ENCODE measurements around the gene TEX12.
"Not testable (repeated sequence)": the region's sequence is repeated elsewhere in the genome, so short reads cannot be mapped to it uniquely, and the experiment has no call there.

The TEX12 gene, protein sequence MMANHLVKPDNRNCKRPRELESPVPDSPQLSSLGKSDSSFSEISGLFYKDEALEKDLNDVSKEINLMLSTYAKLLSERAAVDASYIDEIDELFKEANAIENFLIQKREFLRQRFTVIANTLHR

DNA sequence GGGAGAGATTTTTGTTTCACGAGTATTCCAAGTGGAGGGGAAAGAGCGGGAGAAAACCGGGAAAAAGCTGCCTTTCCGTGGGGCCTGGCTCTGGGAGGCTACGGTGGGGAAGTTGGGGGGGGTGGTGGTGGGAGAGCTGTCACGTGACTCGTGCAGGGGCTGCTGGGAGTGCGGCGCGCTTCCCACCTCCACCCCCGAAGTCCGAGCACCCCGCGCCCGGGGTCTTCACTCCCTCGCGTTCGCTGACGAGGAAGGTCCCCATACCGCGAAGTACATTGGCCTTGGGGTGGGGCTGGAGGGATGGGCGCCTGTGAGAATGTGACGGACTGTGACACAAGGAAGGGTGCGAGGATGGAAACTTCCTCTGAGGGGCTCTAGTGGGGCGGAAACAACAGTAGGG, at the start of gene TEX12:
Gene TEX12, plus strand, starts transcription at position 228 of the 400 bp plus-strand sequence. CDS start 1,897 bp downstream, outside the sequence.
- DNase-seq (ENCODE audit: low spot score) (no peak), FAIRE-seq (no peak)

DNA sequence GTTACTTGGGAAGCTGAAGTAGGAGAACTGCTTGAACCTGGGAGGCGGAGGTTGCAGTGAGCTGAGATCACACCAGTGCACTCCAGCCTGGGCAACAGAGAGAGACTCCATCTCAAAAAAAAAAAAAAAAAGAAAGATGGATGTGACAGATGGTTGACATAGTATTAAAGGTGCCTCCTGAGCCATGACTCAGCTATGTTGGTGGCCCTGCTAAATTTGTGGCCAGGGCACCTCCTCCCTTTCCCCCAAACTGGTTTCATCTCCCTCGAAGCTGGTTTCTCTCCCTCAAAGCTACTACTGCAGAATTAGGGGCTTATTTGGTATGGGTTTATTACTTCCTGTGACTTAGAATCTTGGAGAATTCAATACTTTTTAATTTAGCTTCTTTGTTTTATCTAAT, 49.0 kb upstream of the TEX12 start:
- FAIRE-seq (no peak), DNase-seq (ENCODE audit: low spot score) (no peak)

DNA sequence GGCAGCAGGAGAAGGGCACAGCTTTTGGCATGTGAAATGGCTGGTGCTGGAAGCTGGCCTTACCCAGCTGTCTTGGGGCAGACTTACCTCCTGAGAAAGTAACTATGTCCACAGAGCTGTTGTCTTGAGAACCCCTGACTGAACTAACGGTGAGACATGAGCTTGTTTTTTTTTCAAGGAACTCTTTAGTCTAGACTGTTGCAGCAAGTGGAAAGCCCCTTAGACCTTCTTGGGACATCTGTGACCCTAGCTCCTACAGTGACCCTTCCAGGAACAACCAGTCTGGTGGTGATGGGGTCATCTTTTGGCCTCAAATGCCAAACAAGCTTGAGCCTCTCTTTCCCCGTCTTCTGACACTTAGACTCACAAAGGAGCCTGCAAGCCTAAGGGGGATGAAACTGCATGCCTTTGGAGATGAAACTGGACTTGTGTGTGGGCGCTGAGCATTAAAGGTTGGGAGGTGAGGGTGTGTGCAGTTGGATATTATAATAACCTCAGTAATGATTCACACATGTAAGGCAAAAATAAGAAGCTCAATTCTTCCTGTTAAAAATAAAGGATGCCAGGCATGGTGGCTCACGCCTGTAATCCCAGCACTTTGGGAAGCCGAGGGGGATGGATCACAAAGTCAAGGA, 45.1 kb upstream of the TEX12 start:
- FAIRE-seq, result no peak
- no peak for DNase-seq (ENCODE audit: low spot score)

DNA sequence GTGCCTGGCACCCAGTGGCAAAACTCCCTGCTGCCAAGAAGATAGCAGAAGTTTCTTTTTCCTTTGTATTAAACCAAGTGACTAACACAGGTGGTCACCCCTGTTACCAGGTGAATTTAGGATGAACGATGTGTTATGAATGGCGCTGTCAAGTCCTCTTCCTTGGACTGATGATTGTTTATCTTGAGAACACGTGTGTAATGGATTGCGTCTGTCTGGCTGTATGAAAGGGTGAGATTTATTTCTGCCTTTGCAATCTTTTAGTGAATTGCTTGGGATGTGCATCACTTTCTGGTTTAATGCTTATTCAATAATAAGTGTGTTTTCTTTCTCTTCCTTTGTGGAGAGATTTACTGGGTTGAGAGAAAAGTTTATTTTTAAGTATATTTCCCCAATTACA, 44.0 kb upstream of the TEX12 start:
- DNase-seq (ENCODE audit: low spot score), result no peak
- FAIRE-seq, result no peak

DNA sequence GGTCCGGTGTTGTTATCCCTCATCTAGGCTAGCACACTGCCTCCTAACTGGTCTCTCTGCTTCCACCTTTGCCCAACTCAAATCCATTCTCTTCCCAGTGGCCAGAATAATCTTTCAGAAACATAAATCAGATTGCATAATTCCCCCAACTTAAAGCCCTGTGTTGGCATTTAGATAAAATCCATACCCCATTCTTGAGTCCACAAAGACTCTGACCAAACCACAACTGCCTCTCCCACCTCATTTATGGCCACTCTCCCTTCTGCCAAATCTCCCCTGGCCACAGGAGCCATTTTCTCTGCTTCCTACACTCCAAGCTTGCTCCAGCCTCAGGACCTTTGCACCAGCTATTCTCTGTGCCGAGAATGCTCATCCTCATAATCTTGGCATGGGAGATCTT, 40.1 kb upstream of the TEX12 start:
- DNase-seq (ENCODE audit: low spot score) (no peak), FAIRE-seq (no peak)

DNA sequence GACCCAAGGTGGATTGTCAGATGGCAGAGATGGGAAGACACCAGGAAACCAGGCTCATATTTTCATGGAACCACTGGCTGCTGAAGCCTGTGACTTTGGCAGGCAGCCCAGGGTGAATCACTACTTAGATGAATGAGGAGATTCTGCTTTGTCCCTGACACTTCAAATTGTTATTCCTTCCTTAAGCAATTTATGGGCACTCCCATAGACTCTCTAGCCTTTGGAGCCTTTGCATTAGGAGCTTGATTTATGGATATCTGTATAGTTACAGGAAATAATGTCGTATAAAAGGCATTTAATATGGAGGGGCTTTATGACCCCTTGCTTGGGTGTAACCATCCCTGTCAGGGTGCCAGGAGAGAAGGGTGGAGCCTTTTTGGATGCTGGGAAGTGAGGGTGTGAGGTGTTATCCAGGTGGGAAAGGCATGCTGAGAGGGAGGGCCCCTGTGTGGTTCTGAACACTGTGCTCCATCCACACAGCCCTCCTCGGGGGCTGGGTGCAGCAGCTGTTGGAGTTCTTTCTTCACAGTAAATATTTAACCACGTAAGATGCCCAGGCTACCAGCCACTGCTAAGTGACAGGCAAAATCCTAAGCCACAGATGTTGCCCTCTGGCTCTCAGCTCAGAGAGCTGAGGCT, 38.6 kb upstream of the TEX12 start:
- DNase-seq (ENCODE audit: low spot score) (peak; percentile 71), FAIRE-seq (peak; percentile 87)

DNA sequence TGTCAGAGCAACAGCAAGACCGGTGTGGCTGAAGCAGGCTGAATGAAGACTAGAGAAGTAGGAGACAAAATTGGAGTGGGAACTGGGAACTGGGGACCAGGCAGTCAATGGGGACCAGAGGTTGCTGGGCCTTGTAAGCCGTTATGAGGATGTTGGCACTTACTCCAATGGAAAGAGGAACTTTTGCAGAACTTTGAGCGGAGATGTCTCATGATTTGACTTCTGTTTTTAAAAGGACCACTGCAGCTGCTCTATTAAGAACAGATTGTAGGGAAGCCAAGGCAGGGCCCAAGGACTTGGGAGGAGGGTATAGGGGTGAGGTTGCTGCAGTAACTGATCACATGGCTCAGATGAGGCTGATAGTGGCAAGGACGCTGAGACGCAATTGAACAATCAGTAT, 37.5 kb upstream of the TEX12 start:
- DNase-seq (ENCODE audit: low spot score), result no peak
- FAIRE-seq, result no peak

DNA sequence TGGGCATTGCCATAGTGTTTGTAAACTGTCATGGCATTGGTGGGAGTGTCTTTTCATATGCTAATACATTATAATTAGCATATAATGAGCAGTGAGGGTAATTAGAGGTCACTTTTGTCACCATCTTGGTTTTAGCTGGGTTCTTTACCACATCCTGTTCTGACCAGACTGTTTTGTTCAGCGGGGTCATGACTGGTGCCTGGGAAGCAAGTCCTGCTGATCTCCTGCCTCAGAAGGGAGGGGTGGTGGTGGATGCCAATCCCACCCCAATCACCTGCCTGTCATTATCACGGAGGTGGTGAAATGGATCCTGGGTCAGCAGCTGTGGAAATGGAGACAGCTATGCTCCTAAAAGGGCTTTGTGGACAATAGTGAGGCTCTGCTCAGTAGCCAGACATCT, 34.4 kb upstream of the TEX12 start:
- FAIRE-seq, result no peak
- DNase-seq (ENCODE audit: low spot score), result no peak

DNA sequence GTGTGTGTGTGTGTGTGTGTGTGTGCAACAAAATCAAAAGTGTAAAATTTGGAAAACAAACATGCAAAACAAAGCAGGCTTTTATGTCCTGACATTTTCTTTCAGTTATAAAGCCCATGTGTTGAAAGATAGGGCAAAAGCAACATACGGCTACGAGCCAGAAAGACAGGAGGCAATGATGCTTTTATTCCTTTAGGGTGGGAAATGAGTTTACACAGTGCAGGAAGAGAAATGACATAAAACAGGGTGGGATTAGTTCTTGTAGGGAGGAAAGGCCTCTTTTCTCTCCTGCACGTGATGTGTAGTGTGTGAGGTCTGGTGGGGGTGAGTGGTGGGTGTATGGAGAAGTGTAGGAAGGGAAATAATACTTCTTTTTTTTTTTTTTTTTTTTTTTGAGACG, 32.7 kb upstream of the TEX12 start:
- no peak for DNase-seq (ENCODE audit: low spot score)

DNA sequence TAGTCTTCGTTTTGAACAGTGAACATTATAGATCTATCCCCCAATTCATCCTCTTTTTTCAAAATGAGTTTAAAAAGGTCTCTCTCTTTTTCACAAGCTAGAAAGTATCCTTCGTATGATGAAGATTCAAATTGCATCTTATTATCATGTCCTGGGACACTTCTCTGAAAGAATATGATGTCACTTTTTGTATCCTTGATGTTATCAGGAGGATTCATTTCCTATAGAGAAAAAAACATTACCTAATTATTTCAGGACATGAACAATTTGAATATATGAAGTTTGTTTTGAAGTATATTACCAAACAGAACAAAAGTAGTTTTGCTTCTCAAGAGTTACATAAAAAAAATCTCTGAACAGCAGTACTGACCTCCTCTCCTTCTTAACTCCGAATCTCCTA, 23.6 kb upstream of the TEX12 start:
- DNase-seq (ENCODE audit: low spot score) (no peak), FAIRE-seq (no peak)

More for the DNA sequence above, 32.7 kb upstream of the TEX12 start:
- FAIRE-seq, result no peak

DNA sequence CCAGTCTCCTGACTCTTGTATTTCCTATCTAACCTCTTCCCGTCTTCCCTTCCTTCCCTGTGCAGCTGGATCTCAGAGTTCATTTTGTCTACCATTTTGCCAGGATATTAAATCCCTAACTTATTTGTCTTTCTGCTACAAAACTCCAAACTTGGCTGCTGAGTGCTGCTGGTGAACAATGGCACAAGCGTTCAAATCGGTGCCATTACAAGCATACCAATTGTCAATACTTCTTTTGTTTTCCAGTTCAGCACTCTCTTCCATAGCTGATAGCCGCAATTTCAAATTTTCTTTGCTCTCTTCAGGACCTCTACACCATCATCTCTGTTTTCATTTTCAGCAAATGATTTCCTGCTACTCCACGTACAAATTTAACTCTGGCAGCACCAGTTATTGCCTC, 16.7 kb upstream of the TEX12 start:
- DNase-seq (ENCODE audit: low spot score) (no peak), FAIRE-seq (no peak)

DNA sequence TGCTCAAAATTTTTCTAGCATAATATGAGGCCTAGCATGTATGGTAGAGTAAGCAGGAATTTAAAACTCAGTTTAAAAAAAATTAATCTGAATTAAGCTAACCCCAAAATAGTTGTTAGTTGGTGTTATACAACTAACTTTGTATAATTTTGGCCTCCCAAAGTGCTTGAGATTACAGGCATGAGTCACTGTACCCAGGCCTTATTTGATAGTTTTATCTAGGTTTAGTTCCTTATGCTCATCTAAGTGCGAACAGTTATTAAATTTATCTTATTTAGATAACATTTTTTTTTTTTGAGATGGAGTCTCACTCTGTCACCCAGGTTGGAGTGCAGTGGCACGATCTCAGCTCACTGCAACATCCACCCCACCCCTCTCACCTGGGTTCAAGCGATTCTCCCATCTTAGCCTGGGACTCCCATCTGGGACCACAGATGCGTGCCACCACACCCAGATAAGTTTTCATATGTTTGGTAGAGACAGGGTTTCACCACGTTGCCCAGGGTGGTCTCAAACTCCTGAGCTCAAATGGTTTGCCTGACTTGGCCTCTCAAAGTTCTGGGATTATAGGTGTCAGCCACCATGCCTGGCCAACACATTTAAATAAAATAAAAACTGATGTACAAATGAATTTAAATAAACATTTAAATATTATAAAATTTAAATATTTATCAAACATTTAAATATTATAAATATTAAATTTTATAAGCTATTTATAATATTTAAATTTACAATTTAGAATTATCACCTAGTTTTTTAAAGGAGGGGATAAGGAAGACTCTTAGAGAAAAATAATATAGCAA, 10.8 kb upstream of the TEX12 start:
- FAIRE-seq, result peak; percentile 59
- no peak for DNase-seq (ENCODE audit: low spot score)

DNA sequence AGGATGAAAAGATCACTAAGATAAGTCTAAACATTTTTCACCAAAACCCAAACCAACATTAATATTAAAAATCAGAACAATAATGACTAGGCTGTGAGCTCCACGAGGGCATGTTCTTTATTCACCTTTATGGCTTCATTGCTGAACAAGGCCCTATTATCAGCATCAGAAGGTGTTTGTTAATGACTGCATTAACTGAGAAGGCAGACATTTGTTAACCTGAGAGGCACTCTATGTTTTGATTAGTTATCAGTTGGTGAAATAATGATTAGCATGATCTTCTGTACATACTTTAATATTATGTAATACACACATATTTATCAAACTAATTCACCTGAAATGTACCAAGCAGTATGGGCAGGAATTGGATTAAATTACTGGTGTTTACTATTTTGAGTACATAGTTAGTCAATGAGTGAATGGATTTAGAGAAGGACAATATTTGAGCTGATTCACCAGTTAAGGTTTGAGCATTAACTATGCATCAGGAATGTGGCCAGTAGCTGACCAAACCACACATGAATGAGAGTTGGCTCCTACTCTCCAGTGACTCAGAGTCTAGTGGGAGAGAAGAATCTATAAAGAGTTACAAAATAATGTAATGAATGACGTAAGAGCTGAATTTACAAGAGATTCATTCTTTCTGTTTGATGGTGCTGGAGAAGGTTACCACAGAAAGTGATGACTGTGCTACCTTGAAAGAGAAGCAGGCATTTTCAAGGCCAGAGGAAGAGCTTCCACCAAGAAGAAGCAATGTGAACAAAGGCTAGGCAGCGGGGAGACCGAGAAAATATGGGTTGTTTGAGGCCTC, 10.0 kb upstream of the TEX12 start:
- peak; percentile 99 for FAIRE-seq
- DNase-seq (ENCODE audit: low spot score), result peak; percentile 98

DNA sequence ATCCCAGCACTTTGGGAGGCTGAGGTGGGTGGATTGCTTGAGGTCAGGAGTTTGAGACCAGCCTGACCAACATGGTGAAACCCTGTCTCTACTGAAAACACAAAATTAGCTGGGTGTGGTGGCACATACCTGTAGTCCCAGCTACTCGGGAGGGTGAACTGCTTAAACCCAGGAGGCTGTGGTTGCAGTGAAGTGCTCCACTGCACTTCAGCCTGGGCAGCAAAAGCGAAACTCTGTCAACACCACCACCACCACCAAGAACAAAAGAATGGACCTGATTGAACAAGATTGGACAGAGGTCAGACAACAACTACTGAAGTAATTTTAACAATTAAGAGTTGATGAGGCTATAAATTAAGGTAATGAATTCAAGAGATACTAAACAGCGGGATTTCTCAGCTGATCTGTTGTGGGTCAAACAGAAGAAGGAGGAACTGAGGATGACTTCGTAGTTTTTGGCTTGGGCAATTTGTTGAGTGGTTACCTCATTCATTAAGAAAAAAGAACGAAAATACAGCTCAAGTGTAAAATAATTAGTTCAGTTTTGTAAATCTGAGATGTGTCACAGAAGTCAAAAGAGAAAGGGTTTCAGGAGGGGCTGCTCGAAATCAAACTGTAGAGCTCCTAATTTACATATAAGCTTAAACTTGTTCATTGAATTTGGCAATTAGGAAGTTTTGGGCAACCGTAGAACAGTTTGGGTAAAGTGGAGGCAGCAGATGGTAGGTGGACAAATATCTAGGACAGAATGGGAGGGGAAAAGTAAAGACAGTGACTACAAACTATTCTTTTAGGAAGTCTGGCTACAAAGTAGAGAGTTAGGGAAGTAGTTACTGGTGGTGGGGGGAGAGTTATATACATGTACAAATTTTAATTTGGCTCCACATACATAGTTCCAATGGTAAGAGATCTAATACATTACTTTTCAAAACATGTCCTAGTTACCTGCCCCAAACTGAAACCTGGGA, 7.8 kb upstream of the TEX12 start:
- FAIRE-seq, result no peak

DNA sequence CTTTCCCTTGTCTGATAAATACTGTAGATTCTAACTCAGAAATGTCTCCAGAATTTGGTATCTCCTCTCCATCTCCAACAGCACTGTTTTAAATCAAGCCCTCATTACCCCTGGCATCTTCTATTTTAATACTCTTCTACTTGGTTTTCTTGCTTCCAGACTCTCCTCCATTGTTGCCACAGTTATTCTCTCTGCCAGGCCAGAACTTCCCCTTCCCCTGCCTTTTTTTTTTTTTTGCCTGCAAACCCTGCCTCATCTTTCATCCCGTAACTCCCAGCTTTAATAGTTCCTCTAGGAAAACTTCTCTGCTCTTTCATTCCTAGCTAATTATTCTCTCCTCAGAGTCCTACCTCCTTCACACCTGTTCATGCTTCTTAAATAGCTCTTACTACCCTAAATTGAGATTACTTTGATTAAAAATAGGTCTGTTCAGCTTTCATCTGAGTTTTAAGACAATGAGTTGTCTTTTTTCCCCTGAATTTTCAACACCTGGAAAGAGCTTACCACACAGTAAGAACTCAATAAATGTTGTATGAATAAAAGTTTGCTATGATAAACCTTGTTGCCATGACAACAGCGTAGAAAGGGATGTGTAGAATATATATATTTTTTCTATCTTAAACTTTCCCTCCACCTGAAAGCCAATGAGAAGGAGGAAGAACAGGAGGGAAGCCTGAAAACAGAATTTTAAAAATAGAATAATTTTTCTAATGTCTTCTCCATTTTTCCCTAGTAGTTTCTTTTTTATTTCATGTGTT, 6.9 kb upstream of the TEX12 start:
- FAIRE-seq (no peak), DNase-seq (ENCODE audit: low spot score) (no peak)

More for the DNA sequence above, 7.8 kb upstream of the TEX12 start:
- no peak for DNase-seq (ENCODE audit: low spot score)

DNA sequence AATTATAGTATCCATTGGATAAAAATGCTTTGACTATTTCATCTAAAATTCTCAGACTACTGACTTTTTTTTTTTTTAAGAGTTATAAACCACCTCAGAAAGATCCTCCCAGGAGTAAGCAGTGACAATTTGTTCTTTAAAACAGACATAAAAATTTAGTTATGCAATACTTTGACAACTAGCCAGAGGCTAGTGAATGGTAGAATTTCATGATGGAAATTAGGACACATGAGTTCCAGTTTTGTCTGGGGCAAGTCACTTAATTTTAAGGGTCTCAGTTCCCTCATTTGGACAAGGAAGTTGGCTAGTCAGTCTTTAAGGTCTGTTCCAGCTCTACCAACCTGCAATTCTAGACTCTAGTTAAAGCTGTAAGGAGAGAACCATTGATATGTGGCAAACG, 6.2 kb upstream of the TEX12 start:
- no peak for DNase-seq (ENCODE audit: low spot score)
- no peak for FAIRE-seq

DNA sequence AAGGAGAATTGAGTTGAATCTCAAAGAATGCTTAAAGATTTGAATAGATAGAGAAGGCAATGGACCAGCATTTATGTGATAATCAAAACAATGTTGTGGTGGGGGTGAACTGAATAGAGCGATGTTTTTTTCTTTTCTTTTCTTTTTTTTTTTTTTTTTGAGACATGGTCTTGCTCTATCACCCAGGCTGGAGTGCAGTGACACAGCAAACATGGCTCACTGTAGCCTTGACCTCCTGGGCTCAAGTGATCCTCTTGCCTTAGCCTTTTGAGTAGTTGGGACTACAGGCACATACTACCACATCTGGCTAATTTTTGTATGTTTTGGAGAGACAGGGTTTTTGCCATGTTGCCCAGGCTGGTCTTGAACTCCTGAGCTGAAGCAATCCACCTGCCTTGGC, 5.0 kb upstream of the TEX12 start:
- not testable (repeated sequence) for DNase-seq (ENCODE audit: low spot score); FAIRE-seq

DNA sequence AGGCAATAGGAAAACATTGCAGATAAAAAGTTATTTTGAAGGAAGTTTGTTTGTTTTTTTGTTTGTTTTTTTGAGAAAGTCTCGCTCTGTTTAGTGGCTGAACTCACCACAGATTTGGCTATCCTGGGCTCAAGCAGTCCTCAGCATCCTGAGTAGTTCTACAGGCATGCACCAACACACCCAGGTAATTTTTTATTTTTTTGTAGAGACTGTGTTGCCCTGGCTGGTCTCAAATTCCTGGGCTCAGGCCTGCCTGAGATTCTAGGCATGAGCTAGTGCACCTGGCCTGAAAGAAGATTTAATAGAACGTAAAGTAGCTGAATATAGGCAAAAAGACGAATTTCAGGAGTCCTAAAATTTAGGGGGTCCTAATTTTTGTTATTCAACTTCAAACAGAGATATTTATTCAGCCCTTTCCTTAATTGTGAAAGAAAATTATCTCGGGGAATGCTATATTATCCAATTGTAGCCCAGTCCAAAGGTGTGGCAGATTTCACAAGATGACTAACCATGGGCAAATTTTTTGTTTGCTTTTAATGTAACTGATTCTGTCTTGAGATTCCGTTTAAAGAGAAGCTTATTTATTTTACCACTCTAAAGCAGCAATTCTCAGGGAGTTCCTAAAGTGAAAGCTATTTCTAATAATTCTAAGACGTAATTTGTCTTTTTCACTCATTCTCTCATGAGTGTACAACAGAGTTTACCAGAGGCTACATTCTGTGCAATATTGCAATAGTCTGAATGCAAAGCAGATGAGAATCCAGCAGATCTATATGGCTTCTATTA, 4.2 kb upstream of the TEX12 start:
- FAIRE-seq (no peak), DNase-seq (ENCODE audit: low spot score) (no peak)

Measured in RCC 7860 (cell line).